Hepatocyte (in vitro differentiated cells): ENCODE data around the gene DIPK1B. TPM values are rescaled to one million over a fixed set of nuclear protein-coding genes. Genes with fewer than 3 reads are reported as not detected.
A peak's percentile ranks its signal among the peaks of the same experiment; 100 is the strongest.
"Not testable (repeated sequence)": the region's sequence is repeated elsewhere in the genome, so short reads cannot be mapped to it uniquely, and the experiment has no call there.

Experiments used
- DNase-seq: peaks from one replicate; pipeline ENCODE4 v3.0.0-alpha.2; 2016; ENCODE audit warnings: low spot score
- H2AFZ ChIP-seq: fragments of 200-600 bp; sonication (generic); 2 replicates; pipeline ENCODE4 v1.6.0; 2016; ENCODE audit warnings: antibody characterized with exemption, mild to moderate bottlenecking
- H3K27ac ChIP-seq: fragments of 200-600 bp; sonication (generic); 2 replicates; pipeline ENCODE4 v1.5.1; 2016; ENCODE audit warnings: mild to moderate bottlenecking
- H3K27me3 ChIP-seq: fragments of 200-600 bp; sonication (generic); 2 replicates; pipeline ENCODE4 v1.6.1; 2016
- H3K36me3 ChIP-seq: fragments of 200-600 bp; sonication (generic); replicated peaks from 2 replicates; pipeline ENCODE4 v1.5.1; 2016; ENCODE audit warnings: low read depth; ENCODE audit not compliant: insufficient read depth
- H3K4me1 ChIP-seq: fragments of 200-600 bp; sonication (generic); 2 replicates; pipeline ENCODE4 v1.5.1; 2016; ENCODE audit warnings: mild to moderate bottlenecking, moderate library complexity; ENCODE audit not compliant: insufficient read depth
- H3K4me2 ChIP-seq: fragments of 200-600 bp; sonication (generic); 2 replicates; pipeline ENCODE4 v1.6.0; 2016
- H3K4me3 ChIP-seq: fragments of 200-600 bp; sonication (generic); 2 replicates; pipeline ENCODE4 v1.5.1; 2016; ENCODE audit warnings: mild to moderate bottlenecking
- H3K79me2 ChIP-seq: fragments of 200-600 bp; sonication (generic); 2 replicates; pipeline ENCODE4 v1.6.0; 2017; ENCODE audit warnings: mild to moderate bottlenecking
- H3K9me2 ChIP-seq: fragments of 200-600 bp; sonication (generic); replicated peaks from 2 replicates; pipeline ENCODE4 v1.6.0; 2017; ENCODE audit warnings: mild to moderate bottlenecking; ENCODE audit not compliant: insufficient read depth
- H3K9me3 ChIP-seq: fragments of 200-600 bp; sonication (generic); 2 replicates; pipeline ENCODE4 v1.5.1; 2016; ENCODE audit warnings: low read depth, mild to moderate bottlenecking
- H4K20me1 ChIP-seq: fragments of 200-600 bp; sonication (generic); 2 replicates; pipeline ENCODE4 v1.6.0; 2016; ENCODE audit warnings: mild to moderate bottlenecking; ENCODE audit not compliant: insufficient read depth, poor library complexity, severe bottlenecking
- CTCF ChIP-seq: fragments of 200-600 bp; sonication (generic); IDR thresholded peaks from 2 replicates; pipeline ENCODE4 v1.5.1; 2016; ENCODE audit warnings: antibody characterized with exemption, mild to moderate bottlenecking; ENCODE audit not compliant: poor library complexity
- EZH2 ChIP-seq: fragments of 200-600 bp; sonication (generic); IDR thresholded peaks from 2 replicates; pipeline ENCODE4 v1.6.1; 2016; ENCODE audit warnings: antibody characterized with exemption, mild to moderate bottlenecking, borderline replicate concordance
- EZH2phosphoT487 ChIP-seq: fragments of 200-600 bp; sonication (generic); IDR thresholded peaks from one replicate; pipeline ENCODE4 v1.6.1; 2018; ENCODE audit warnings: antibody characterized with exemption, mild to moderate bottlenecking, low read depth, moderate library complexity; ENCODE audit not compliant: unreplicated experiment, severe bottlenecking
- WGBS: methylation state at CpG from one replicate; pipeline ENCODE4 v1.1.6; 2016; ENCODE audit warnings: low lambda C conversion rate; ENCODE audit errors: missing lambda C conversion rate; 5-methylcytosine and 5-hydroxymethylcytosine counted together
- polyA plus RNA-seq: library from polyadenylated mRNA; unstranded; fragments of >200 nt; fragmentation: Nextera tagmentation; extraction: Ambion mirVana; gene quantifications from 2 replicates; pipeline ENCODE4 v1.2.1, GENCODE V29; 2016
- total RNA-seq: library from RNA; depleted of rRNA; stranded (reverse); fragments of >200 nt; gene quantifications from 2 replicates; pipeline ENCODE4 v1.2.3, GENCODE V29; 2014

The DIPK1B gene
- total and polyA plus RNA-seq, 2 experiments from 2014 or later = 33.3 to 39.4 TPM

- not testable (repeated sequence) for H3K27me3 ChIP-seq, H3K79me2 ChIP-seq, H3K4me2 ChIP-seq, H4K20me1 ChIP-seq, H3K36me3 ChIP-seq, H3K4me1 ChIP-seq, H3K9me3 ChIP-seq, H3K9me2 ChIP-seq, H2AFZ ChIP-seq, H3K27ac ChIP-seq, H3K4me3 ChIP-seq
- WGBS = 51% methylated on average over 18 of the region's 18 CpGs
- DNase-seq = peak; percentile 79
- TF ChIP-seq CTCF = peak; percentile 51
Measured at GRCh38 chr9:136766410-136767120, 54.2 kb downstream of the DIPK1B start.

- DNase-seq = no peak
- 5% methylated on average over 4 of the region's 16 CpGs for WGBS
- no peaks in the 10 kb centered on the region for H3K9me2 ChIP-seq
Measured at GRCh38 chr9:136769710-136770191, 57.4 kb downstream of the DIPK1B start.

GRCh38 chr9:136771907-136772415 is 59.6 kb downstream of the DIPK1B start:
- Histone ChIP-seq H3K27me3 (no peaks in the 10 kb centered on the region), H3K4me1 (peaks cover 5% of the 10 kb centered on the region), H3K36me3 (no peaks in the 10 kb centered on the region), H3K79me2 (no peaks in the 10 kb centered on the region), H3K4me3 (no peak overlapping the region), H3K4me2 (no peak overlapping the region), H3K27ac (no peak overlapping the region), H4K20me1 (no peaks in the 10 kb centered on the region), H3K9me2 (no peaks in the 10 kb centered on the region), H3K9me3 (no peaks in the 10 kb centered on the region), H2AFZ (no peak overlapping the region)
- no peak for TF ChIP-seq EZH2
- no peak for TF ChIP-seq CTCF
- no peak for TF ChIP-seq EZH2phosphoT487
- 82% methylated on average over 3 of the region's 3 CpGs for WGBS
- DNase-seq = no peak

More at GRCh38 chr9:136769710-136770191, 57.4 kb downstream of the DIPK1B start:
- Histone ChIP-seq H3K9me3 (no peaks in the 10 kb centered on the region), H3K36me3 (no peaks in the 10 kb centered on the region), H2AFZ (no peak overlapping the region), H3K4me2 (peak overlapping the region; percentile 46), H3K4me3 (no peak overlapping the region), H4K20me1 (no peaks in the 10 kb centered on the region), H3K27ac (no peak overlapping the region), H3K79me2 (no peaks in the 10 kb centered on the region), H3K4me1 (no peaks in the 10 kb centered on the region), H3K27me3 (no peaks in the 10 kb centered on the region)
- TF ChIP-seq EZH2 (no peak), CTCF (peak; percentile 44)
